IMR-90 (cell line): ENCODE results near the gene ADGRG6. TPM values are rescaled to one million over a fixed set of nuclear protein-coding genes. Genes with fewer than 3 reads are reported as not detected.

Experiments
- ATAC-seq: fragments of 200-7000 bp; cut with Tn5 transposase; 2 replicates; pipeline ENCODE4 v1.9.1; 2020; ENCODE audit warnings: low read depth, mild to moderate bottlenecking, moderate library complexity
- BruUV-seq: library from RNA; stranded (reverse); fragments of 400-500 nt; replicated peaks from 2 replicates; lab custom pipeline; 2021; lab: Mats Ljungman, UMichigan
- CTCF ChIA-PET: fragments of 300-600 bp; formaldehyde crosslinking; extraction: SDS; loops from one replicate; lab custom pipeline; 2021; ENCODE audit warnings: antibody characterized with exemption; lab: Yijun Ruan, JAX
- POLR2A ChIA-PET: fragments of 300-600 bp; sonication (Branson Sonifier 250); formaldehyde crosslinking; loops from one replicate; lab custom pipeline; 2022; ENCODE audit warnings: antibody characterized with exemption; ENCODE audit not compliant: unreplicated experiment; lab: Charles Lee
- DNase-seq: peaks from one replicate; pipeline ENCODE4 v3.0.0; 2013
- H2AFZ ChIP-seq: replicated peaks from 2 replicates; pipeline ENCODE3; 2013; ENCODE audit warnings: low read length, mild to moderate bottlenecking; ENCODE audit not compliant: poor library complexity
- H2AK5ac ChIP-seq: 2 replicates; pipeline ENCODE4 v1.6.1; 2013; ENCODE audit warnings: low read depth, low read length, inconsistent platforms
- H2AK9ac ChIP-seq: replicated peaks from 2 replicates; pipeline ENCODE3; 2013; ENCODE audit warnings: mild to moderate bottlenecking, low read depth, low read length, moderate library complexity; ENCODE audit not compliant: poor library complexity
- H2BK120ac ChIP-seq: 2 replicates; pipeline ENCODE4 v1.6.1; 2013; ENCODE audit warnings: low read depth, low read length, inconsistent platforms
- H2BK15ac ChIP-seq: 3 replicates; pipeline ENCODE4 v1.6.1; 2013; ENCODE audit warnings: low read depth, low read length, inconsistent platforms
- H2BK20ac ChIP-seq: 2 replicates; pipeline ENCODE4 v1.6.1; 2013; ENCODE audit warnings: low read depth, mild to moderate bottlenecking, inconsistent platforms, low read length, moderate library complexity
- H2BK5ac ChIP-seq: 2 replicates; pipeline ENCODE4 v1.6.1; 2013; ENCODE audit warnings: mild to moderate bottlenecking, low read depth, low read length, inconsistent platforms; ENCODE audit not compliant: poor library complexity, severe bottlenecking
- H3K14ac ChIP-seq: replicated peaks from 2 replicates; pipeline ENCODE4 v1.6.1; 2013; ENCODE audit warnings: low read depth, low read length, inconsistent platforms
- H3K18ac ChIP-seq: 2 replicates; pipeline ENCODE4 v1.6.1; 2013; ENCODE audit warnings: low read depth, low read length, control low read depth
- H3K23ac ChIP-seq: 2 replicates; pipeline ENCODE4 v1.6.1; 2013; ENCODE audit warnings: low read depth, low read length, inconsistent platforms
- H3K27ac ChIP-seq: 2 replicates; pipeline ENCODE4 v1.5.1; 2013; ENCODE audit warnings: mild to moderate bottlenecking, control low read depth, low read length; ENCODE audit not compliant: insufficient read depth
- H3K27me3 ChIP-seq: 2 replicates; pipeline ENCODE4 v1.6.1; 2013; ENCODE audit warnings: low read length; ENCODE audit not compliant: control insufficient read depth, insufficient read depth
- H3K36me3 ChIP-seq: 2 replicates; pipeline ENCODE4 v1.6.1; 2013; ENCODE audit warnings: low read length, mixed read lengths; ENCODE audit not compliant: control insufficient read depth, insufficient read depth
- H3K4ac ChIP-seq: 2 replicates; pipeline ENCODE4 v1.6.1; 2013; ENCODE audit warnings: low read depth, low read length, inconsistent platforms
- H3K4me1 ChIP-seq: 2 replicates; pipeline ENCODE4 v1.6.1; 2013; ENCODE audit warnings: low read length, mixed read lengths; ENCODE audit not compliant: control insufficient read depth, insufficient read depth
- H3K4me2 ChIP-seq: 2 replicates; pipeline ENCODE4 v1.6.1; 2013; ENCODE audit warnings: low read depth, mild to moderate bottlenecking, control low read depth, low read length, moderate library complexity
- H3K4me3 ChIP-seq: 2 replicates; pipeline ENCODE4 v1.5.1; 2013; ENCODE audit warnings: low read depth, mild to moderate bottlenecking, control low read depth, low read length, moderate library complexity; ENCODE audit not compliant: insufficient read depth
- H3K56ac ChIP-seq: 2 replicates; pipeline ENCODE4 v1.6.1; 2013; ENCODE audit warnings: low read length, inconsistent platforms; ENCODE audit not compliant: insufficient read depth; ENCODE audit errors: extremely low read depth
- H3K79me1 ChIP-seq, 2 experiments: 2 replicates each; pipeline ENCODE4 v1.6.1; 2013; ENCODE audit warnings: low read length in 2 of 2, inconsistent platforms in 1 of 2, low read depth in 1 of 2
- H3K9ac ChIP-seq: 2 replicates; pipeline ENCODE4 v1.6.1; 2013; ENCODE audit warnings: low read depth, low read length, control low read depth
- H3K9me1 ChIP-seq: 2 replicates; pipeline ENCODE4 v1.6.1; 2013; ENCODE audit warnings: low read length, inconsistent platforms; ENCODE audit not compliant: insufficient read depth
- H3K9me3 ChIP-seq: 2 replicates; pipeline ENCODE4 v1.6.1; 2013; ENCODE audit warnings: low read length; ENCODE audit not compliant: control insufficient read depth, insufficient read depth
- H4K20me1 ChIP-seq: 2 replicates; pipeline ENCODE4 v1.6.1; 2013; ENCODE audit warnings: low read length, inconsistent platforms; ENCODE audit not compliant: insufficient read depth
- H4K5ac ChIP-seq: 2 replicates; pipeline ENCODE4 v1.6.1; 2013; ENCODE audit warnings: mild to moderate bottlenecking, low read depth, low read length, control low read depth
- H4K8ac ChIP-seq, 2 experiments: 2 replicates each; pipeline ENCODE4 v1.6.1; 2013; ENCODE audit warnings: low read depth in 2 of 2, low read length in 2 of 2, control low read depth in 1 of 2, inconsistent platforms in 1 of 2
- H4K91ac ChIP-seq: 2 replicates; pipeline ENCODE4 v1.6.1; 2013; ENCODE audit warnings: low read depth, low read length, inconsistent platforms; ENCODE audit not compliant: insufficient read depth
- RCOR1 ChIP-seq: IDR thresholded peaks from 2 replicates; pipeline ENCODE4 v1.6.1; 2012; ENCODE audit warnings: mild to moderate bottlenecking, low read length, improper control_type of control experiment; ENCODE audit not compliant: insufficient replicate concordance
- WGBS, 2 experiments: methylation state at CpG; one replicate each; pipeline versions ENCODE4 v1.1.5 to v1.1.7; 2013; ENCODE audit warnings: missing lambda C conversion rate in 2 of 2; ENCODE audit not compliant: insufficient read length in 1 of 2; ENCODE audit errors: extremely low coverage in 2 of 2; 5-methylcytosine and 5-hydroxymethylcytosine counted together
- dilution Hi-C: fragments of 300-500 bp; cut with HindIII; formaldehyde crosslinking; loops from one replicate; pipeline ENCODE4 v1.14.3; 2018; ENCODE audit warnings: low sequenced_read_pairs; ENCODE audit not compliant: unreplicated experiment
- in situ Hi-C: fragments of 300-500 bp; cut with MboI; formaldehyde crosslinking; loops from 3 replicates; pipeline ENCODE4 v1.14.3; 2019; ENCODE audit warnings: low sequenced_read_pairs, inconsistent platforms, mixed read lengths
- intact Hi-C: fragments of 100-400 bp; cut with micrococcal nuclease; formaldehyde crosslinking; loops from 2 replicates; pipeline ENCODE4 v1.10.0; 2022
- polyA plus RNA-seq, 3 experiments: library from polyadenylated mRNA; depleted of rRNA; stranded (reverse); fragments of >200 nt; gene quantifications; 2 replicates each; pipeline ENCODE4 v1.2.3, GENCODE V29; 2012; ENCODE audit warnings: low replicate concordance in 1 of 3
- total RNA-seq: library from RNA; depleted of rRNA; stranded (reverse); fragments of >200 nt; gene quantifications from 2 replicates; pipeline ENCODE4 v1.2.3, GENCODE V29; 2012

ADGRG6 gene
- total and polyA plus RNA-seq, 2 of the 4 experiments (the other 2 are of a cell fraction), result 10.0 to 20.3 TPM

- Histone ChIP-seq H3K9me3 (no peaks in the 10 kb centered on the region), H4K5ac (no peak overlapping the region), H3K4me2 (no peak overlapping the region), H2AK5ac (no peak overlapping the region), H3K79me1 (no peaks in the 10 kb centered on the region), H3K4ac (no peak overlapping the region), H3K4me1 (peaks cover 3% of the 10 kb centered on the region), H2AK9ac (no peak overlapping the region), H3K27me3 (no peaks in the 10 kb centered on the region), H4K20me1 (no peaks in the 10 kb centered on the region), H4K91ac (no peak overlapping the region), H2AFZ (no peak overlapping the region), H3K36me3 (peaks cover 4% of the 10 kb centered on the region; the same call in 1 of the 2 replicates), H2BK15ac (no peak overlapping the region), H4K8ac (no peak overlapping the region), H2BK5ac (no peak overlapping the region), H3K14ac (no peak overlapping the region), H2BK20ac (no peak overlapping the region), H3K18ac (no peak overlapping the region), H2BK120ac (no peak overlapping the region), H3K9ac (no peak overlapping the region), H3K23ac (no peak overlapping the region), H3K4me3 (no peak overlapping the region), H3K9me1 (0 out of 2 replicates have a peak, but pooled peaks cover 4% of the 10 kb centered on the region), H3K27ac (no peak overlapping the region), H3K56ac (no peak overlapping the region)
- ATAC-seq, result no peak
- BruUV-seq, result no TSS peak
- DNase-seq, result no peak
- no peak for TF ChIP-seq RCOR1
- dilution Hi-C loops, result no loop called here
- ChIA-PET CTCF (no interaction called here), POLR2A (no interaction called here)
- in situ Hi-C loops, result no loop called here
- intact Hi-C loops, result no loop called here
- WGBS, 2 experiments, result no CpG with 5 or more reads among the region's 2 CpGs
These were observed 141.3 kb downstream of the ADGRG6 start for GRCh38 chr6:142443102-142443501.
